NCI-H2029 treated with DMSO at 0.1 percent for 48 hours (cell line): ENCODE results near the gene DCST1.

Experiments used
- DNase-seq: peaks from one replicate; lab custom pipeline; 2025; lab: John Stamatoyannopoulos, UW

DCST1 gene

GRCh38 chr1:155001675-155002463 lies 31.8 kb upstream of the DCST1 start:
- DNase-seq = peak; percentile 94

DNA sequence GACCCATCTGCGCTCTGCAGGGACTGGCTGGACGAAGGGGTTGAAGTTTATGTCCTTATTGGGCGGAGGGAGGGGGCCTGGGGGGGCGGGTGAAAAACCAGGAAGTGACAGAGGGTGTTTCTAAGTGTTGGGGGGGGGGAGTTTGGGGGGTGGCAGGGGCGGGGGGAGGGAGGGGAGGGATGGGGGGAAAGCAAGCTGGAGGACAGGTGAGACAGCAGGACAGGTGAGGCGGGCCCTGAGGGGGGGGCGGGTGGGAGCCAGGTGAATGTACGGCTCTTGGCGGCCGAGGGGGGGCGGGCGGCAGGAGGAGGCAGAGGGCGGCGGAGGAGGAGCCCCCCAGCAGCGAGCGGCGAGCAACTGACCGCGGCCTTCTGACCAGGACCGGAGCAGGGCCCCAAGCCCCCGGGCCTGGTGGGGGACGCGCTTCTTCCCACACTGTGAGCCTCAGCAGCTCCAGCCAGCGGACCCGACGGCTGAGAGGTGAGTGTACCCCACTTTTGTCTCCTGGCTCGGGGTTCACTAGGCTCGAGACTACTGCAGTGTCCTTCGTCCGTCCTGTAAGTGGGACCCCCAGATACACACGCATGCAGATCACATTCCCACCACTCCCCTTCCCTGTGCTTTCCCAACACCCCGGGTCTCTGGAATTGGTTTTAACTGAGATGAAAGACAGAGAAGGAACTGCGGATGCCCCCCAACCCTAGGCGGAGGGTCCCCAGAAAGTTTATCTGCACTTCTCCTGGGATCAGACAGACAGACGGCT lies 31.0 kb upstream of the DCST1 start, which contains the start of gene ZBTB7B:
Gene ZBTB7B (plus strand): TSS at position 339 of the 763 bp plus-strand sequence. CDS start 11,859 bp downstream, outside the sequence.
- no peak for DNase-seq

DNA sequence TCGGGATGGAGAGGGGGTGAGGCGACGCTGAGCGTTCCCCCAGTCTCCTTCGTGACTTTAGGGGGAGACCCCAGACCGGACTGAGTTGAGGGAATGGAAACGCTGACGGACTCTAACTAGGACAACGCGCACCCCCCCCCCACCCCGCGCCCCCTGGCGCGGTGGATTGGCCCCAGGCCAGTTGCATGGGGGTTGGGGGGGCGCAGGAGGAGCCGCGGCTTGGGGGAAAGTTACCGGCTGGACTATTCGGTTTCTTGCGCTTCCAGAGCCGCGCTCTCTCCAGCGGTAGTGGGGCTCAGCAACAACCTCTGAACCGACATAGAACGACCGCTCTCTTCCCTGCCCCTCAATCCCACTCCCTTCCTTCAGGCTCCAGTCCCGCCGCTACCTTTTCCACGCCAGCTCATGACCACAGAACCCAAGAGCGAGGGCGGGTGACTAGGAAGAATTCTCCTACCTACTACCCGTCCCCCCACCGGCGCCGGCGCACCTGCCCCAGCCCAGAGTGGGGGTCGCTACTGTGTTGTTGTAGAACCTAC lies 30.3 kb upstream of the DCST1 start:
- no peak for DNase-seq

GRCh38 chr1:155003766-155004351 lies 29.8 kb upstream of the DCST1 start:
- no peak for DNase-seq

DNA sequence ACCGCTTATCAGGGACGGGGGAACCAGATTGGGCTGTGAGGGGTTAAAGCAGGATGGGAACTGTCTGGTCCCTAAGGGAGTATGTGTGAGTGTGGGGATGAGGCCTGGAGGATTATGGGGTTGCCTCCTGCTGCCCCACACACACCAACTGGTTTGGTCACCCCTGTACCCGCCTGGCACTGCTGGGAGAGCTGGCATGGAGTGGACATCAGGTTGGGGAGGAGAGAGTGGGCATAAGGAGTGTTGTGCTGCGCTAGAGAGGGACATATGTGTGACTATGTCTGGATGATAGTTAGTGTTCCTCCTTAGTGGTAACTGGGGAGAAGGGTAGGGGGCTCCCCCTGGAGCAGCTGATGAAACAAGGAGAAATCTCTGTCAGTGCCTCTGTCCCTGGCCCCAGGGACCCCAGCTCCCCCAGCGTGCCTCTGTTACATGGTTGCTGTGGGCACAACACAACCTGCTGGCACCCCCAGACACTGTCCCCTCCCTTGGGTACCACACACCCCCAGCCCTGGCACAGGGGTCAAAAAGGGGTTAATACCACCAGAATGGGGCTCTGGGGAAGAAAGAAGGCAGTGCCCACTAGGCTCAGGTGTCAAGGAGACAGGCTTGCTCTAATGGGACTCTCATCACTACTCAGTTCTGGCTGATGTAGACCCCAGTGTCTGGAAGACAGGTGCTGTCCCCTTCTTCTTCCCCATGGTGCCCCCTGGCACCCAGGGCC lies 29.1 kb upstream of the DCST1 start:
- DNase-seq = no peak

GRCh38 chr1:155005076-155006011 lies 28.3 kb upstream of the DCST1 start:
- no peak for DNase-seq

DNA sequence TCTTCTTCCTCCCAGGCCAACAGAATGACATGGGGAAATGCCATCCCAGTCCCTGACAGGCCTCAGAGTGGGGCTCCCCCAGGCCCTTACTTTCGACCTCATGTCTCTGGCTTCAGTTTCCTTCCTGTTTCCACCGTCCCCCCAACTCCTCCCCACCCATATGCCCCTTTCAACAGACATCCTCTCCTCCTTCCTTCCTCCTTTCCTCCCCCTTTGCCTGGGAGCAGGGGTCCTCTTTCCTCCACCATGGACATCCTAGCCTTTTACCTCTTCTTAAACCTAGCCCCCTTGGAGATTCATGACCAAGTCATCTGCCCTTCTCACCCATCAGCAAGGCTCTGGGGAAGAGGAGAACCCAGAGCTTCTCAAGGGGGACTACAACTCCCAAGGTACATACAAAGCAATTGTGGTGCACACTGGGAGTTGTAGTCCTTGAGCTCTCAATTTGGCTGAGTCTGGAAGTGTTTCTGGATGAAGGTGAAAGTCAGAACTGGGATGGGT lies 27.0 kb upstream of the DCST1 start:
- DNase-seq = no peak

DNA sequence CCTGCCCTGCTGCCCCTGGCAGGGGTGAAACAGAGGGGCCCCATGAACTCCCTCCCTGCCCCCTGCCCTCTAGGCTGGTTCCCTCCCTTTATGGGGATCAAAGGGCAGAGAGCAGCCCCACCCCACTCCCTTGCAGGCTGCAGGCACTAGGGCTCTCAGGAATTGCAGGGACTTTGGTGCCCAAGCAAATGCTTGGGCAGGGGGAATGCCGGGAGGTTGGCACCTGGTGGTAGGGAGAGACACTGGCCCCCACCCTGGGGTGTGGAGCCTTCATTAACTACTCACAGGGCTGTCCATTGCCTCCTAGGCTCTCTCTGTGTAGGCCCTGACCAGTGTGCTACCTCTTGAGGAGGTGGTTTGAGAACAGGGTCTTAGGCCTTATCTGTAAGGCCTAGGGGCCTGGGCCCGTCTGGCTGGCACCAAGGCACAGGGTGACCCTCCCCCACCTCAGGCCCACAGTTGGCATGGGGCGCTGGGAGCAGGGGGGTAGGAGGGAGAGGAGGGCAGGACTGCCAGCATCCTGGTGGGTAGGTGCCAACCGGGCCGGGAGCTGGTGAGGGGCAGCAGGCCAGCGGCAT lies 26.3 kb upstream of the DCST1 start:
- DNase-seq = no peak

- DNase-seq = no peak
These were observed 25.3 kb upstream of the DCST1 start for GRCh38 chr1:155008015-155008941.

GRCh38 chr1:155009221-155009711 lies 24.4 kb upstream of the DCST1 start:
- DNase-seq = no peak

DNA sequence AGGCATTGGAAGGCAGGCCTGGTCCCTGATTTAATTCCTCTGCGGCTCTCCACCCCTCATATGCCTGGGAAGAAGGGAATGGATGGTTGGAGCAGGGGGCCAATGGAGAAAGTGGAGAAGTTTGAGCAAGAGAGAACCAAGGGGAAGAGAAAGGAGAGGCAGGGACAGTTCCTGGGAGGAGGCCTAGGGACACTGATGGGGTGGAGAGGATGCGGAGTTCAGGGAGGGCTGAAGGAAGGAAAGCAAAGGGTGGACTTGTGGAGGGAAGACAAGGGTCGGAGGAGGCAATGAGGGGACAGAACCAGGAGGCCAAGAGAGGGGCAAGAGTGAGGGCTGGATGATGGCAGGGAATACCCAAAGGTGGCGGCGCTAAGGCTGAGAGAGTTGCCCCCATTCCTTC lies 23.9 kb upstream of the DCST1 start:
- no peak for DNase-seq

- DNase-seq = no peak
These were observed 23.3 kb upstream of the DCST1 start for GRCh38 chr1:155010211-155010918.

- no peak for DNase-seq
These were observed 22.6 kb upstream of the DCST1 start for GRCh38 chr1:155011004-155011416.

GRCh38 chr1:155011437-155012025 lies 22.1 kb upstream of the DCST1 start:
- DNase-seq = no peak

- DNase-seq = no peak
These were observed 21.5 kb upstream of the DCST1 start for GRCh38 chr1:155012026-155012546.

- DNase-seq = no peak
These were observed 20.6 kb upstream of the DCST1 start for GRCh38 chr1:155012776-155013602.

- DNase-seq = no peak
These were observed 20.0 kb upstream of the DCST1 start for GRCh38 chr1:155013632-155014031.
